ENCODE data around the gene LRRC8D.

The LRRC8D gene

DNA sequence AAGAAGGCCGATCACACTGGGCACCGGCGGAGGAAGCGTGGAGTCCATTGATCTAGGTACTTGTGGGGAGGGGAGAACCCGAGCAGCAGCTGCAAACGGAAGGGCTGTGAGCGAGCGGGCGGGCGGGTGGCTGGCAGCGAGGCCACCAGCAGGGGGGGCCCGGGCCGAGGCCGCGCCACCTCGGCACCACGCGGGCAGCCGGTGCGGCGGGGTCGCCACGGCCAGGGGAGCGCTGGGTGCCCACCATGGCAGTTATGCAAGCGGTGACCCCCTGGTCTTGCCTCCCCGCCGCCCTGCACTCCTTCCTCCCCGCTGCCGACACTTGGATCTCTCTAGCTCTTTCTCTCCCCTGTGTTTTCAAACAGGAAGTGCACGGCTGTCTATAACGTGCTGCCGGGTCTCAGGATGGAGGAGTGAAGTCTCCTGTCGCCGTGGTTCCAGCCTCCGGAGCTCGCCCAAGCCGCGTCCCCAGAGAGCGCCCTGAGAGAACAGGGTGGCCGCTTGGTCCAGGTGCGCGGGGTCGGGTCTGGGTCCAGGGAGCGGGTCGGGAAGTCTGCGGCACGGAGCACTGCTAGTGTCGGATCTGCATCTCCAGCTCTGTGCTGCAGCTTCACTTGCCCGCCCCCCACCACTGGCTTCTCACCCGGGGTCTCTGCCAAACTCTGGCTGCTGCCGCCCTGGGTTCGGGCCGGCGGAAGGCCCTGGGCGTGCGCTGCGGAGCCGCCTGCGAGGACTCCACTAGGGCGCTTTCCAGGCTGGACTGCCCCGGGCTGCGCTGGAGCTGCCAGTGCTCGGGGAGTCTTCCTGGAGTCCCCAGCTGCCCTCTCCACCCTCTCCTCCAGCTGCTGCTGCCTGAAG lies 22.7 kb downstream of the LRRC8D start:
- TF ChIP-seq, protein P1, sequence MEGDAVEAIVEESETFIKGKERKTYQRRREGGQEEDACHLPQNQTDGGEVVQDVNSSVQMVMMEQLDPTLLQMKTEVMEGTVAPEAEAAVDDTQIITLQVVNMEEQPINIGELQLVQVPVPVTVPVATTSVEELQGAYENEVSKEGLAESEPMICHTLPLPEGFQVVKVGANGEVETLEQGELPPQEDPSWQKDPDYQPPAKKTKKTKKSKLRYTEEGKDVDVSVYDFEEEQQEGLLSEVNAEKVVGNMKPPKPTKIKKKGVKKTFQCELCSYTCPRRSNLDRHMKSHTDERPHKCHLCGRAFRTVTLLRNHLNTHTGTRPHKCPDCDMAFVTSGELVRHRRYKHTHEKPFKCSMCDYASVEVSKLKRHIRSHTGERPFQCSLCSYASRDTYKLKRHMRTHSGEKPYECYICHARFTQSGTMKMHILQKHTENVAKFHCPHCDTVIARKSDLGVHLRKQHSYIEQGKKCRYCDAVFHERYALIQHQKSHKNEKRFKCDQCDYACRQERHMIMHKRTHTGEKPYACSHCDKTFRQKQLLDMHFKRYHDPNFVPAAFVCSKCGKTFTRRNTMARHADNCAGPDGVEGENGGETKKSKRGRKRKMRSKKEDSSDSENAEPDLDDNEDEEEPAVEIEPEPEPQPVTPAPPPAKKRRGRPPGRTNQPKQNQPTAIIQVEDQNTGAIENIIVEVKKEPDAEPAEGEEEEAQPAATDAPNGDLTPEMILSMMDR (conservative IDR thresholded peaks at IDR 0.05): no peak

DNA sequence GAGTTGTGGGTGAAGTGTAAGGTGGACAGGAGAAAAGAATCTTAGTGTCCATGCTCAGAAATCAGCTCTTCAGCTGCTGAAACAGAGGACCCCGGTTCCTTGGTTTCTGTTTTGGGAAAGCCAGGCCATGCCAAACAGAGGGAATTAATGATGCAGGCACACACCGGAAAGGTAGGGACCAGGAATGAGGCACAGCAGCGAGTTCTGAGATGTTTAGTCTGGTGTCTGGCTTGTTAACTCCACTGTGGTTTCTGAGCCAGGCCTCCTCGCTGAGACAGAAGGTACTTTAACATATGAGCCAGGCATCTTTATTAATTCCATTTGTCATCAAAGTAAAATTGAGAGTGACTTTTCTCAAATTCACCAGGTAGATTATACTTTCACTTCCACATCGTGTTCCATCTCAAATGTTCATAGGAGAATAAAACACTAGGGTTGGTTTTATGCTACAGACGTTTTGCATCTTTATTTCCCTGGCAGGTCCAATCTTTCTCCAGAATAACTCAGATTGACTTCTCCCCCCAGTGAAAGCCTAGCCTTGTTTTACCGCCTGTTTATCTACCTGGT lies 23.5 kb downstream of the LRRC8D start:
- no peak overlapping the region for H3K27ac ChIP-seq
- TF ChIP-seq, protein P1 (conservative IDR thresholded peaks at IDR 0.05): no peak
- no peak for TF ChIP-seq ZFX (IDR thresholded peaks at IDR 0.05)

More for the DNA sequence above, 22.7 kb downstream of the LRRC8D start:
- H3K27ac ChIP-seq: no peak overlapping the region

DNA sequence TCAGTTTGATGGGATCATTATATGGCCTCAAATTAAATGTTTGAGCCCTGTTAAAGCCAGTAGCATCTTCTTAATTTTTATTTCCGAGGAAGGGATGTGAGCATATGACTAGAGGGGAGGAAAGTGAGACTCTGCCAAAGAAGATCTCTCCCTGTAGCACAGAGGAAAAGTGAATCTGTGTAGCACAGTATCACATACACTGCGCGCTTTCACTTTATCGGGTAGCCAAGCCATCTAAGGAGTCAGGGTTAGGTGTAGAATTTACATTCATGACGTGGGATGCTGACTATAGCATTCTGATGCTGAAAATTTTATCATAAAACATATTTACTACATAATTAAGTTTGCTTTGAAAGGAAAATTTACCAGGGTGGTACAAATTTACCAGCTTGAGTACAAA lies 24.0 kb downstream of the LRRC8D start:
- TF ChIP-seq, protein P1 (conservative IDR thresholded peaks at IDR 0.05): no peak
- TF ChIP-seq ZFX (IDR thresholded peaks at IDR 0.05): no peak
- H3K27ac ChIP-seq: no peak overlapping the region

DNA sequence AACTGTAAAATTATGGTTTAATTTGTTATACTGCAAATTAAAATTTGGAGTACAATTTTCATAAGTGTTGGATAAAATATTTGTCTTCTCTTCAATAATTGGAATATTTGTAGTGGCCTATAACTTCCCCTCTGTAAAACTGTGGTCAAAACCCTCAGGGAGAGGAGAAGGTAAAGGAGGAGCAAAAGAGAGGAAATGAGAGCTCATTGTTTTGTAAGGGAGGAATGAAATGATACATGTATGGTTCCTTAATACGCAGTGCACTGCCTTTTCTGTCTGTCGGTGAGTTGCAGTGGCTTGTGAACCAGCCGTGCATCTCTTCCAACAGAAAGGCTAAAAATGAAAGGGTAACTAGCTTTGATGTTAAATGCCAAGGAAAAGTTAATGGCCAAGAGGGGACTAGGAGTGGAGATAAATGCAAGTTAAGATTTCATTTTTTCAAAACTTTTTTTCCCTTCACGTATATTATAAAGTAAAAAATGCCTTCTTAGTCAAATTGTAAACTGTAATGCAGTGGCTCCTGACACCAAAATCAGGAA lies 26.4 kb downstream of the LRRC8D start:
- no peak overlapping the region for H3K27ac ChIP-seq
- TF ChIP-seq, protein P1 (conservative IDR thresholded peaks at IDR 0.05): no peak
- TF ChIP-seq ZFX (IDR thresholded peaks at IDR 0.05): no peak

DNA sequence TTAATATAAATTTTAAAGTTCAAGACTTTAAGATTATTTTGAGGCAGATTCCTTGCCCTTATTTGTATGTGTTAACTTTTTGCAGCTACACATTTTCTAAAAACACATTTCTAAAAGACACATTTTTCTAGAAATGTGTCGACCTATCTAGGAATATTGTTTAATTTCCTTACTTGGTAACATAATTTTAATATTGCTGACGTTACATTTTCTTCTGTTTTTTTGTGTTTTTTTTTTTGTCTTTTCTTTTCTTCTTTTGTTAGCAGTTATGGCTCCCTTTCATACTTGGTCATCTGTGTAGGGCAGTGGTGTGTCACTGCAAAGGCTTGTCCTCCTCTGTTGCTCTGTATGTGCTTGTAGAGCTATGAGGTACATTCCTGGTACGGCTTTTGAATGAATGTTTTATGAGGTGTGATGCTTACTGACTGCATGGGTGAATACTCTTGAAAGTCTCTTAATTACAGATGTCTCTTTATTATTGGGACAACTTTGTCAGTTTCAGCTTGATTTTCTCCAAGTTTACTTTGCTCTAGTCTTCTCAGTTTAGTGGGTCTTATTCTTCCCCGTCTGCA lies 30.1 kb downstream of the LRRC8D start:
- no peak overlapping the region for H3K27ac ChIP-seq
- TF ChIP-seq ZFX (IDR thresholded peaks at IDR 0.05): no peak
- TF ChIP-seq, protein P1 (conservative IDR thresholded peaks at IDR 0.05): no peak

DNA sequence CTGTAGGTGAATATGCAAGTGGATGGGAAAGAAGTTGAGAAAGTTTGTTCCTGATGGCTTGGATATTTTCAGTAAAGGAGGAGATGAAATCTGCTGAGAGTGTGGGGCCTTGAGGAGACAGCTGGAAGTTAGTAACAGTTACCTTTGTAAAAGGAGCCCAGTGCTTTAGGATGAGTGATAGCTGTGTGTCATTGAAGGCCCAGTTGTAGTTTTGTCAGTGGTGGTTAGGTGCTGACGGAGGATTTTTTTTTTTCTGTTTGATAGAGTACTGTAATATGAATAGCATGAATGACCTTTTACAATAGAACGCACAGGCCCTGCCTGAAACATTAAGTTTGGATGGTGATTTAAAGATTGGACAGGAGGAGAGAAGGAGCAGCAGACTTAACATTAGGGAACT lies 33.3 kb downstream of the LRRC8D start:
- TF ChIP-seq ZFX (IDR thresholded peaks at IDR 0.05): no peak
- TF ChIP-seq, protein P1 (conservative IDR thresholded peaks at IDR 0.05): no peak
- H3K27ac ChIP-seq: no peak overlapping the region
